NCI-H2107 treated with DMSO at 0.1 percent for 48 hours (cell line): Measurements from ENCODE around the gene GALNT9.
"Not testable (repeated sequence)": the region's sequence is repeated elsewhere in the genome, so short reads cannot be mapped to it uniquely, and the experiment has no call there.

Source experiments
- DNase-seq: peaks from one replicate; lab custom pipeline; 2025; ENCODE audit not compliant: unreplicated experiment; lab: John Stamatoyannopoulos, UW

Gene GALNT9

GRCh38 chr12:132149526-132149925 is 179.9 kb downstream of the GALNT9 start:
- not testable (repeated sequence) for DNase-seq

- no peak for DNase-seq
These were observed 180.9 kb downstream of the GALNT9 start for GRCh38 chr12:132148368-132149045.

GRCh38 chr12:132147423-132148367 is 181.7 kb downstream of the GALNT9 start:
- no peak for DNase-seq

GRCh38 chr12:132146772-132147422 is 182.5 kb downstream of the GALNT9 start:
- DNase-seq = no peak
